ENCODE data around the gene IL4I1.

DNA sequence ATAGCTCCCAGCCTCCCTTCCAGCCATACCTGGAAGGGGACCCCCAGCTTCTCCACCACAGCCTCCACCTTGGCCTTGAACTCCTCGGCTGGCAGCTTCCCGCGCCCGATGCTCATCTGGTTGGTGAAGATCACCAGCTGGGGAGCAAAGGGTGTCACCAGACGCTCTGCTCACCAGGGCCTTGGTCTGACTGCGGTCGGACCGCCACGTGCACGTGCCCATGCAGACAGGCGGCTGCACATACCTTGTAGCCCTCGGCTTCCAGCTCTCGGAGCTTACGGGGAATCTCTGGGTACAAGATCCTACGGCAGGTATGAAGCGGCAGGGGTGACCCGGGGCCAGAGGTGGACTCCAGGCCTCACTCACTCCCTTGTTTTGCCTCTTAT lies 32.8 kb downstream of the IL4I1 start:
- TF ChIP-seq CTCF (IDR thresholded peaks at IDR 0.05) (no peak), POLR2AphosphoS5 (IDR thresholded peaks at IDR 0.05; ENCODE audit: low read depth, low read length) (no peak)
- TF ChIP-seq, protein P1, sequence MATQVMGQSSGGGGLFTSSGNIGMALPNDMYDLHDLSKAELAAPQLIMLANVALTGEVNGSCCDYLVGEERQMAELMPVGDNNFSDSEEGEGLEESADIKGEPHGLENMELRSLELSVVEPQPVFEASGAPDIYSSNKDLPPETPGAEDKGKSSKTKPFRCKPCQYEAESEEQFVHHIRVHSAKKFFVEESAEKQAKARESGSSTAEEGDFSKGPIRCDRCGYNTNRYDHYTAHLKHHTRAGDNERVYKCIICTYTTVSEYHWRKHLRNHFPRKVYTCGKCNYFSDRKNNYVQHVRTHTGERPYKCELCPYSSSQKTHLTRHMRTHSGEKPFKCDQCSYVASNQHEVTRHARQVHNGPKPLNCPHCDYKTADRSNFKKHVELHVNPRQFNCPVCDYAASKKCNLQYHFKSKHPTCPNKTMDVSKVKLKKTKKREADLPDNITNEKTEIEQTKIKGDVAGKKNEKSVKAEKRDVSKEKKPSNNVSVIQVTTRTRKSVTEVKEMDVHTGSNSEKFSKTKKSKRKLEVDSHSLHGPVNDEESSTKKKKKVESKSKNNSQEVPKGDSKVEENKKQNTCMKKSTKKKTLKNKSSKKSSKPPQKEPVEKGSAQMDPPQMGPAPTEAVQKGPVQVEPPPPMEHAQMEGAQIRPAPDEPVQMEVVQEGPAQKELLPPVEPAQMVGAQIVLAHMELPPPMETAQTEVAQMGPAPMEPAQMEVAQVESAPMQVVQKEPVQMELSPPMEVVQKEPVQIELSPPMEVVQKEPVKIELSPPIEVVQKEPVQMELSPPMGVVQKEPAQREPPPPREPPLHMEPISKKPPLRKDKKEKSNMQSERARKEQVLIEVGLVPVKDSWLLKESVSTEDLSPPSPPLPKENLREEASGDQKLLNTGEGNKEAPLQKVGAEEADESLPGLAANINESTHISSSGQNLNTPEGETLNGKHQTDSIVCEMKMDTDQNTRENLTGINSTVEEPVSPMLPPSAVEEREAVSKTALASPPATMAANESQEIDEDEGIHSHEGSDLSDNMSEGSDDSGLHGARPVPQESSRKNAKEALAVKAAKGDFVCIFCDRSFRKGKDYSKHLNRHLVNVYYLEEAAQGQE (IDR thresholded peaks at IDR 0.05; ENCODE audit: insufficient read depth in 1 of 2, low read depth in 2 of 2, low read length in 1 of 2), result no peak

All from Panc1 (cell line).